Mesenchymal stem cell (in vitro differentiated cells and primary cell): ENCODE results near the gene DTNB.

Experiments
- DNase-seq: peaks from one replicate; pipeline ENCODE4 v3.0.0-alpha.2; 2013
- H2AFZ ChIP-seq: one replicate; pipeline ENCODE4 v1.6.1; 2013; ENCODE audit warnings: low read depth, mild to moderate bottlenecking, control low read depth, inconsistent platforms, low read length, moderate library complexity
- H2AK5ac ChIP-seq: 2 replicates; pipeline ENCODE4 v1.6.1; 2013; ENCODE audit warnings: low read length, moderate library complexity, mild to moderate bottlenecking, inconsistent platforms; ENCODE audit not compliant: severe bottlenecking
- H2BK120ac ChIP-seq: one replicate; pipeline ENCODE4 v1.6.1; 2013; ENCODE audit warnings: low read depth, mild to moderate bottlenecking, inconsistent platforms, low read length, moderate library complexity
- H2BK12ac ChIP-seq, 2 experiments: one replicate each; pipeline ENCODE4 v1.6.1; 2013; ENCODE audit warnings: inconsistent platforms in 2 of 2, low read length in 2 of 2, mild to moderate bottlenecking in 2 of 2, moderate library complexity in 2 of 2, control low read depth in 1 of 2
- H2BK15ac ChIP-seq: one replicate; pipeline ENCODE4 v1.6.1; 2013; ENCODE audit warnings: mild to moderate bottlenecking, low read depth, inconsistent platforms; ENCODE audit not compliant: poor library complexity, severe bottlenecking
- H2BK5ac ChIP-seq: 2 replicates; pipeline ENCODE4 v1.6.1; 2013; ENCODE audit warnings: low read depth, mild to moderate bottlenecking, low read length, control low read depth, inconsistent platforms; ENCODE audit not compliant: poor library complexity, severe bottlenecking
- H3K14ac ChIP-seq, 2 experiments: one replicate each; pipeline ENCODE4 v1.6.1; 2013; ENCODE audit warnings: inconsistent platforms in 2 of 2, low read length in 2 of 2, control low read depth in 1 of 2, mild to moderate bottlenecking in 1 of 2, moderate library complexity in 1 of 2
- H3K18ac ChIP-seq, 2 experiments: one replicate each; pipeline ENCODE4 v1.6.1; 2013; ENCODE audit warnings: inconsistent platforms in 2 of 2, low read length in 2 of 2, control low read depth in 1 of 2, low read depth in 1 of 2, mild to moderate bottlenecking in 1 of 2
- H3K23ac ChIP-seq, 2 experiments: one replicate each; pipeline ENCODE4 v1.6.1; 2013; ENCODE audit warnings: inconsistent platforms in 2 of 2, low read length in 2 of 2, mild to moderate bottlenecking in 2 of 2, moderate library complexity in 2 of 2, control low read depth in 1 of 2
- H3K27ac ChIP-seq: 2 replicates; pipeline ENCODE4 v1.5.1; 2013; ENCODE audit warnings: mild to moderate bottlenecking, moderate library complexity, low read length, control low read depth, inconsistent platforms; ENCODE audit not compliant: poor library complexity, severe bottlenecking
- H3K27me3 ChIP-seq, 2 experiments: 2 replicates each; pipeline versions ENCODE4 v1.6.1 to v1.7.0; 2013; ENCODE audit warnings: low read length in 2 of 2, mild to moderate bottlenecking in 2 of 2, moderate library complexity in 2 of 2, control low read depth in 1 of 2, inconsistent platforms in 1 of 2; ENCODE audit not compliant: control insufficient read depth in 1 of 2, insufficient read depth in 1 of 2
- H3K36me3 ChIP-seq, 2 experiments: 2 replicates each; pipeline versions ENCODE4 v1.6.1 to v1.7.0; 2013; ENCODE audit warnings: low read length in 2 of 2, control low read depth in 1 of 2, inconsistent platforms in 1 of 2, low read depth in 1 of 2, mild to moderate bottlenecking in 1 of 2; ENCODE audit not compliant: insufficient read depth in 2 of 2, control insufficient read depth in 1 of 2
- H3K4ac ChIP-seq, 2 experiments: one replicate each; pipeline ENCODE4 v1.6.1; 2013; ENCODE audit warnings: inconsistent platforms in 2 of 2, low read length in 2 of 2, mild to moderate bottlenecking in 2 of 2, moderate library complexity in 2 of 2, control low read depth in 1 of 2, low read depth in 1 of 2
- H3K4me1 ChIP-seq: 2 replicates; pipeline ENCODE4 v1.6.1; 2013; ENCODE audit warnings: low read depth, low read length, control low read depth; ENCODE audit not compliant: control insufficient read depth, insufficient read depth
- H3K4me2 ChIP-seq: 2 replicates; pipeline ENCODE4 v1.6.1; 2013; ENCODE audit warnings: low read length, mild to moderate bottlenecking, inconsistent platforms; ENCODE audit not compliant: poor library complexity, severe bottlenecking
- H3K4me3 ChIP-seq, 2 experiments: 2 replicates each; pipeline versions ENCODE4 v1.5.1 to v1.7.0; 2013; ENCODE audit warnings: low read length in 2 of 2, mild to moderate bottlenecking in 2 of 2, control low read depth in 1 of 2, low read depth in 1 of 2; ENCODE audit not compliant: insufficient read depth in 1 of 2
- H3K79me1 ChIP-seq: replicated peaks from 2 replicates; pipeline ENCODE4 v1.6.1; 2013; ENCODE audit warnings: mild to moderate bottlenecking, control low read depth, low read length, inconsistent platforms; ENCODE audit not compliant: poor library complexity, severe bottlenecking
- H3K9ac ChIP-seq: 2 replicates; pipeline ENCODE4 v1.7.0; 2013; ENCODE audit warnings: mild to moderate bottlenecking, low read length, moderate library complexity
- H3K9me3 ChIP-seq: 2 replicates; pipeline ENCODE4 v1.7.0; 2013; ENCODE audit warnings: mild to moderate bottlenecking, low read length; ENCODE audit not compliant: control insufficient read depth
- H4K8ac ChIP-seq: one replicate; pipeline ENCODE4 v1.6.1; 2013; ENCODE audit warnings: inconsistent platforms, mild to moderate bottlenecking, low read length, moderate library complexity
- H4K91ac ChIP-seq: one replicate; pipeline ENCODE4 v1.6.1; 2013; ENCODE audit warnings: mild to moderate bottlenecking, low read length, inconsistent platforms
- WGBS: methylation state at CpG from one replicate; pipeline ENCODE4 v1.1.7; 2013; ENCODE audit warnings: mixed read lengths; 5-methylcytosine and 5-hydroxymethylcytosine counted together

The DTNB gene

DNA sequence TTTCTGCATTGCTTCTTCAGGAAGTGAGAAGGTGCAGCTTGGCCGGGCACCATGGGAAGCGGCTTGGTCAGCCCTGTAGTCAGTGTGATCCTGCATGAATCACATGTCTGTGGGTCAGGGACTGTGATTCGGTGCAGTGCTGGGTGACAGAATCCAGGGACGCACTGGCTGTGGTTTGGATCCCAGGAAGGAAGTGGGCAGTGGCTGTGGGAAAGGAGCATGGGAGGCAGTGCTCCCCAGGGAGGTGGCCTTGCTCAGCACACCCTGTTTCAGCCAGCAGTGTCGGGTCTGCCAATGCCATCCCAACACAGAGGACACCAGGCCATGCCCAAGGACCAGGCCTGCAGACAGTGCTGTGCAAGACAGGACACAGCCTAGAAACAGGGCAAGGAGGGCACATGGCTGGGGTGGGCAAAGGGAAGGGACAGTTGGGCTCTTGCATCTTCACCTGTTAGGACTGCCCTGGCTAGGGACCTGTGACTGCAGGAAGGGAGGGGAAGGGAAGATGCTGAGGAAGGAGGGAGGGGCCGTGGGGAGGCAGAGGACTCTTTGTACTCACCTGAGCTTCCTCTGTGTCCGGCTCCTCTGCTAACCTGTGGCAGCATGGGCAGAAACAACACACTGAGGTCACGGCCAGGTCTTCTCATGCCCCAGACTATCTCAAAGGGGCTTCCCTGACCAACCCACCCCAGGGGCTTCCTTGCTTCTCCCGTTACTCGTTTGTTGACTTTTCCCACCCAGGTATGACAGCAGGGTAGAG, 294.5 kb downstream of the DTNB start:
- DNase-seq = peak; percentile 18
- H3K36me3 ChIP-seq = no peaks in the 10 kb centered on the region

GRCh38 chr2:25377822-25378421, 295.5 kb downstream of the DTNB start:
- WGBS = 95% methylated on average over 22 of the region's 22 CpGs
- H3K23ac ChIP-seq = no peak overlapping the region
- no peak overlapping the region for H2AK5ac ChIP-seq

More for the DNA sequence above, 294.5 kb downstream of the DTNB start:
- Histone ChIP-seq H4K8ac (no peak overlapping the region), H3K4me1 (peaks cover 18% of the 10 kb centered on the region), H3K14ac (peak overlapping the region in 1 of 2 experiments; percentile 78), H3K27ac (no peak overlapping the region), H4K91ac (no peak overlapping the region), H2BK12ac (no peak overlapping the region), H3K4me3 (no peak overlapping the region), H3K9ac (no peak overlapping the region), H2AK5ac (no peak overlapping the region), H3K9me3 (no peaks in the 10 kb centered on the region), H2BK5ac (no peak overlapping the region), H3K4me2 (no peak overlapping the region), H2BK15ac (no peak overlapping the region), H3K79me1 (no peaks in the 10 kb centered on the region), H3K27me3 (peaks cover 0 to 12% of the 10 kb centered on the region in 2 experiments), H2BK120ac (no peak overlapping the region), H2AFZ (no peak overlapping the region), H3K18ac (peak overlapping the region in 1 of 2 experiments; percentile 41), H3K23ac (no peak overlapping the region), H3K4ac (no peak overlapping the region)
- 74% methylated on average over 10 of the region's 10 CpGs for WGBS

GRCh38 chr2:25376750-25377621, 296.4 kb downstream of the DTNB start:
- Histone ChIP-seq H3K9ac (peak overlapping the region; percentile 75), H3K23ac (peak overlapping the region in 1 of 2 experiments; percentile 77), H3K79me1 (no peaks in the 10 kb centered on the region), H3K36me3 (no peaks in the 10 kb centered on the region), H4K91ac (no peak overlapping the region), H3K4me3 (peak overlapping the region in 1 of 2 experiments; percentile 69), H4K8ac (peak overlapping the region; percentile 73), H2BK5ac (no peak overlapping the region), H2BK120ac (no peak overlapping the region), H2BK15ac (no peak overlapping the region), H2AK5ac (no peak overlapping the region), H3K27ac (no peak overlapping the region), H3K4ac (peak overlapping the region; percentile 35 to 63), H2BK12ac (peak overlapping the region in 1 of 2 experiments; percentile 85), H3K27me3 (peaks cover 0 to 15% of the 10 kb centered on the region in 2 experiments), H3K18ac (peak overlapping the region; percentile 3 to 93), H3K14ac (peak overlapping the region in 1 of 2 experiments; percentile 93), H3K4me1 (peaks cover 18% of the 10 kb centered on the region), H2AFZ (no peak overlapping the region), H3K9me3 (no peaks in the 10 kb centered on the region), H3K4me2 (peak overlapping the region; percentile 44)
- WGBS = 21% methylated on average over 52 of the region's 52 CpGs
- peak; percentile 89 for DNase-seq

More at GRCh38 chr2:25377822-25378421, 295.5 kb downstream of the DTNB start:
- Histone ChIP-seq H2AFZ (no peak overlapping the region), H2BK5ac (no peak overlapping the region), H3K79me1 (no peaks in the 10 kb centered on the region), H3K9me3 (no peaks in the 10 kb centered on the region), H3K4me1 (peaks cover 18% of the 10 kb centered on the region), H4K8ac (no peak overlapping the region), H3K27me3 (peaks cover 0 to 15% of the 10 kb centered on the region in 2 experiments), H2BK120ac (no peak overlapping the region), H3K9ac (no peak overlapping the region), H3K14ac (no peak overlapping the region), H3K18ac (no peak overlapping the region), H3K27ac (no peak overlapping the region), H2BK12ac (peak overlapping the region in 1 of 2 experiments; percentile 85), H3K4ac (no peak overlapping the region), H4K91ac (no peak overlapping the region), H3K4me2 (no peak overlapping the region), H2BK15ac (no peak overlapping the region), H3K4me3 (no peak overlapping the region), H3K36me3 (no peaks in the 10 kb centered on the region)
- DNase-seq = no peak
